GM19351 (cell line): ENCODE data around the gene SLC25A26.
"Not testable (repeated sequence)": the region's sequence is repeated elsewhere in the genome, so short reads cannot be mapped to it uniquely, and the experiment has no call there.

Source experiments
- ATAC-seq: cut with Tn5 transposase; IDR thresholded peaks from one replicate; pipeline ENCODE4 v1.9.1; 2021; ENCODE audit warnings: mild to moderate bottlenecking, moderate library complexity; ENCODE audit not compliant: unreplicated experiment

SLC25A26 gene

GRCh38 chr3:66226093-66226492 is 5.3 kb downstream of the SLC25A26 start:
- not testable (repeated sequence) for ATAC-seq

GRCh38 chr3:66227051-66227450 is 6.2 kb downstream of the SLC25A26 start:
- no peak for ATAC-seq

- no peak for ATAC-seq
These were observed 7.1 kb downstream of the SLC25A26 start for GRCh38 chr3:66227915-66228314.

- no peak for ATAC-seq
These were observed 7.9 kb downstream of the SLC25A26 start for GRCh38 chr3:66228707-66229106.

- ATAC-seq = no peak
These were observed 9.1 kb downstream of the SLC25A26 start for GRCh38 chr3:66229931-66230330.

GRCh38 chr3:66233033-66233432 is 12.2 kb downstream of the SLC25A26 start:
- no peak for ATAC-seq

GRCh38 chr3:66236281-66236680 is 15.5 kb downstream of the SLC25A26 start:
- no peak for ATAC-seq

GRCh38 chr3:66237552-66237951 is 16.8 kb downstream of the SLC25A26 start:
- ATAC-seq = no peak

GRCh38 chr3:66239513-66240123 is 18.8 kb downstream of the SLC25A26 start:
- no peak for ATAC-seq

GRCh38 chr3:66241466-66241865 is 20.7 kb downstream of the SLC25A26 start:
- no peak for ATAC-seq

GRCh38 chr3:66242788-66243464 is 22.1 kb downstream of the SLC25A26 start:
- no peak for ATAC-seq

- ATAC-seq = no peak
These were observed 27.8 kb downstream of the SLC25A26 start for GRCh38 chr3:66248641-66249040.

GRCh38 chr3:66253790-66254620 is 33.2 kb downstream of the SLC25A26 start:
- ATAC-seq = no peak

GRCh38 chr3:66255865-66256264 is 35.1 kb downstream of the SLC25A26 start:
- ATAC-seq = no peak

GRCh38 chr3:66256806-66257205 is 36.0 kb downstream of the SLC25A26 start:
- no peak for ATAC-seq

GRCh38 chr3:66259566-66260255 is 38.9 kb downstream of the SLC25A26 start:
- ATAC-seq = no peak

GRCh38 chr3:66260431-66260830 is 39.6 kb downstream of the SLC25A26 start:
- no peak for ATAC-seq

GRCh38 chr3:66261355-66261754 is 40.6 kb downstream of the SLC25A26 start:
- no peak for ATAC-seq

- ATAC-seq = no peak
These were observed 44.8 kb downstream of the SLC25A26 start for GRCh38 chr3:66265649-66266048.

- ATAC-seq = no peak
These were observed 45.8 kb downstream of the SLC25A26 start for GRCh38 chr3:66266551-66266950.

GRCh38 chr3:66267031-66267430 is 46.2 kb downstream of the SLC25A26 start:
- ATAC-seq = peak; percentile 78
